Measurements from ENCODE around the gene PRRT2.
"Not testable (repeated sequence)": the region's sequence is repeated elsewhere in the genome, so short reads cannot be mapped to it uniquely, and the experiment has no call there.

PRRT2 gene

DNA sequence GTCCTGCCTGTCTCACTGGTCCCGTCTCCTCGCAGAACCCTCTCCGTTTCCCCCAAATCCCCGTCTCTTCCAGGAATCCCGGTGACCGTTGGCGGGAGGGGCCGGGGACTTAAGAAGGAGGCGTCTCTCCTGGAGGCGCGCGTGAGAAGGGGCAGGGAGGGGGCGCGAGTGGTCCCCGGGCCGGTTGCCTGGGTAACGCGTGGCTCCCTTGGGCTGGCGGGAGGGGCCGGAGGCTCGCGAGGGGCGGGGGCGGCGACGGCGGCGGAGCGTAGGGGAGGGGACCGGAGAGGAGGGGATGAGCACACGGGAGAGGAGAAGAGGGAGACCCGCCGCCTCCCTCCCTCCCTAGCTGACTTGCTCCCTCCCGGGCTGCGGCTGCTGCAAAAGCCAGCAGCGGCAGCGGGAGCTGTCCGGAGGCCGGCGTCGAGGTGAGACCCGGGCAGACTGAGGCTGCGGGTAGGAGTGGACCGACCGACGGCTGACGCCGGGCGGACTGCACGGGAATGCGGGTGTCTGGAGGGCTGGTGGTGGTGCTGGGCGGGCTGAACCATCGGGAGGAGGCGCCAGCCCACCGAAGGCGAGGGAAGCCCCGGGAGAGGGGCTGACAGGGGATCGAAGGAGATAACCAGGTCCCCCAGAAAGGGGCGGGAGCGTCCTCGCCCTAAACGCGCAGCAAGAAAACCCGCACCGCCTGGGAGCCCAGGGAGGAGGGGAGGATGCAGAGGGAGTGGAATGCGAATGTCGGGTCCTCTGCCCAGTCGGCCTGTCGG lies at the start of gene PRRT2:
Gene PRRT2, plus strand, starts transcription at position 298 of the 770 bp plus-strand sequence. CDS start 862 bp downstream, outside the sequence.
- DNase-seq: peak; percentile 52

DNA sequence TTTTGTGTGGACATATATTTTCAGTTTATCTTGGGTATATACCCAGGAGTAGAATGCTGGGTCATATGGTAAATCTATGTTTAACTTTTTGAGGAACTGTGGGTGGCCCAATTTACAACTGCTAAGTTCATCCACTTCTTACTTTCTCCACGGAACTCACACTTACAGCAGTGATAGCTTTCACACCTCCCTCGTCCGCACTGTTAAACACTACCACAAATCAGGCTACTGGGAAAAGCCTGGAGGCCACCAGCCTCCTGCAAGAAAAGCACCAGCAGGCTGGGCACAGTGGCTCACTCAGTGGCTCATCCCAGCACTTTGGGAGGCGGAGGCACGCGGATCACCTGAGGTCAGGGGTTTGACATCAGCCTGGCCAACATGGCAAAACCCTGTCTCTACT lies 48.7 kb upstream of the PRRT2 start:
- DNase-seq: no peak

DNA sequence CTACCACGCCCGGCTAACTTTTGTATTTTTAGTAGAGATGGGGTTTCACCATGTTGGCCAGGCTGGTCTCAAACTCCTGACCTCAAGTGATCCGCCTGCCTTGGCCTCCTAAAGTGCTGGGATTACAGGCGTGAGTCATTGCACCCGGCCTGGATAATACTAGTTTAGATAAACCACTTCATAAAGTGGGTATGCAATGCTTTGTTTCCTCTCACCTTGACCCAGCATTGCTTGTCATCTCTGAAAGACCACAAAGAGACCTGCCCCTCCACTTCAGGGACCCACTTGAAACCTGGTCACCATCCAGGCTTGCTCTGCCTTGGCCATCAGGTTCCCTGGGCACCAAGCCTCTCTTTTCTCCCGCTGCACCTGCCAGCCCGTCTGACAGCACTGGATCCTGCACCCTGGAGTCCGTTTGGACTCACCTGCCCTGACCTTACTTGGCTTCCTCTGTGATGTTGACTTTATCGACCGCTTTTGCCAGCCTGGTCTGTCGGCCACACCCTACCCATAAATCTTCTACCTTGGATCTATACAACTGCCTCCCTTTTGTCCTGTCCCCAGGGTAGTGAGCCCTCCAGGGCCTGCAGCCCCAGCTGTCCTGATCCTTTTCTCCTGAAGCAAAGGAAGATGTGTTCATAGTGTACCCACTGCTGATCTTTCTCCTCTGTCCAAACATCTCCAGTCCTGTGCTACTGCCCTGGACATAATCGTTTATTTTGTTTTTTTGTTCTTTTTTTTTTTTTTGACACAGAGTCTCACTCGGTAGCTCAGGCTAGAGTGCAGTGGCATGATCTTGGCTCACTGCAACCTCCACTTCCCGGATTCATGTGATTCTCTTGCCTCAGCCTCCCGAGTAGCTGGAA lies 46.6 kb upstream of the PRRT2 start:
- no peak for DNase-seq

DNA sequence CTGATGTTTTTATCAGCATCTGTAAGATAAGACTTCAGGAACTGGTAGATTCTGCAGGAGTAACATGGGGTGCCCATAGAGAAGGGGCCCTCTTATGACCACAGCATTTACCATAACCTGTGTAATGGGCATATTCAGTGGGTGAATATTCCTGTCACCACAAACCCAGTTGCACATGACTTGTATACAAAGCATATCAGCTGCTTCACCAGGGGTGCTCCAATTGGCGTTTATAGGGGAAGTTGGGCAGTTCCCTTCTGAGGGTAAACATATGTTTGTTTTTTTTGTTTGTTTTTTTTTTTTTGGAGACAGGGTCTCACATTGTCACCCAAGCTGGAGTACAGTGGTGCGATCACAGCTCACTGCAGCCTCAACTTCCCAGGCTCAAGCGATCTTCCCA lies 45.4 kb upstream of the PRRT2 start:
- no peak for DNase-seq

DNA sequence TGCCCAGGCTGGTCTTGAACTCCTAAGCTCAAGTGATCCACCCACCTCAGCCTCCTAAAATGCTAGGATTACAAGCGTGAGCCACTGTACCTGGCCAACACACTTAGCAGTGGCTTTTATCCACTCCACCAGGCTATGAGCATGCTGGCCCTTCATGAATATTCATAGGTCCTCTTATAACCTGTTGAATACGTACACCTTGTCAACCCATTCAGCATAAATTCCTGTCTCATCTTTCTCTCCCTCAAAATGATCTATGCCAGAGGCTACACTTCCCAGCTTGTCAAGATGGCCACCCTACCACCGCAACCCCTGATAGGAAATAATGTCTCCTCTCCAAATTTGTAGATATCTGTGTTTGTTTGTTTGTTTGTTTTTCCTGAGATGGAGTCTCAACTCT lies 44.9 kb upstream of the PRRT2 start:
- no peak for DNase-seq

DNA sequence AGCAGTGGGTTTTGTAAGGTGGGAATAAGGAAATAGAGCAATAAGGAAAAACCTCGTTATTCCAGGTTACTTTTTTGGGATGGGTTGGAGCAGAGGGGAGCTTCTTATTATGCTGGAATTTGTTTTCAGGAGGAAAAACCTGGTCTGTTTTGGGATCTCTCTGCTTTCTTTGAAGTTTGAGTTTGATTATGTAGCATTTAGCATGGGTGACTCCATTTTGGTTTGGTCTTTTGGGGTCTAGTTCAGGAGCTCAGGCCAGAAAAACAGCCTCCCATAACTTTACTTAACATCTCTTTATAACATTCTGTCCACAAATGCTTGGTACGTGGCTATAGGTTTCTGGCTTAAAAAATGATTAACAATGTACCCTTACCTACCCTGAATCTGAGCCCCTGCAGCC lies 42.5 kb upstream of the PRRT2 start:
- DNase-seq: no peak

DNA sequence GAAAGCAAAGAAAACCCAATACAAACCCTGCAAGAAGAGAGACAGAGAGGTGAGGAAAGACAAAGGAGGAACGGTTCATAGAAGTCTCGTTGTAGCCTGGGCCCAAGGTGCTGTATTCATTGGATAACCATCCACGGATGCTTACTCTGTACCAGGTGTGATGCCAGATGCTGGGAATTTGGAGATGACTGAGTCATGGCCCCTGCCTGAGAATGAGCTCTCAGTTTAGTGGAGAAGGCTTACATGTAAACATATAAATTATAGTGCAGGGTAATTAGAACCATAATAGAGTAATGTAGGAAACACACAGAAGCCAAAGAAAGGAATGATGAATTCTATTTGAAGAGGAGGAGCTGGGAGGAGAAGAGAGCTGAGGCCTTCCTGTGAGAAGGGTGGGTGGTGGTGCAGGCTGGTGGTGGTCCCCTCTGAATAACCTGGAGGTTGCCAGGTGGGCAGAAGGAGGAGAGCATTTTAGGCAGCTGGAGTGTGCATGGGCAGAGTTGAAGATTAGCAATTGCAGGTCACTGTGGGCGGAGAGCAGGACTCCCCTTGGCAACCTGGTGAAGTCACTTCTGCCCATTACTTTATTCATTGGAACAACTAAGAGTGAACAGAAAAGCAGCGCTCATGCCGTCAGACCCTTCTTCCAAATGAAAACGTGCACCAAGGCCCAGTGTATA lies 41.6 kb upstream of the PRRT2 start:
- no peak for DNase-seq

DNA sequence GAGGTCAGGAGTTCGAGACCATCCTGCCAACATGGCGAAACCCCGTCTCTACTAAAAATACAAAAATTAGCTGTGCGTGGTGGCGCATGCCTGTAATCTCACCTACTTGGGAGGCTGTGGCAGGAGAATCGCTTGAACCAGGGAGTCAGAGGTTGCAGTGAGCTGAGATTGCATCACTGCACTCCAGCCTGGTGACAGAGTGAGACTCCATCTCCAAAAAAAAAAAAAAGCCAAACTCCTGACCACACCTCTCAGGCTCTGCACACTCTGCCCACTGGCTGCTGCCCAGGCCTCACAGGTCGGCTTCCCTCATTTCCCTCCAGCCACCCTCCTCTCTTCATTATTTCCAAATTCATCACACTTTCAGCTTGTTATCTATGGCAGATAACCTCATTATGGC lies 39.7 kb upstream of the PRRT2 start:
- not testable (repeated sequence) for DNase-seq

DNA sequence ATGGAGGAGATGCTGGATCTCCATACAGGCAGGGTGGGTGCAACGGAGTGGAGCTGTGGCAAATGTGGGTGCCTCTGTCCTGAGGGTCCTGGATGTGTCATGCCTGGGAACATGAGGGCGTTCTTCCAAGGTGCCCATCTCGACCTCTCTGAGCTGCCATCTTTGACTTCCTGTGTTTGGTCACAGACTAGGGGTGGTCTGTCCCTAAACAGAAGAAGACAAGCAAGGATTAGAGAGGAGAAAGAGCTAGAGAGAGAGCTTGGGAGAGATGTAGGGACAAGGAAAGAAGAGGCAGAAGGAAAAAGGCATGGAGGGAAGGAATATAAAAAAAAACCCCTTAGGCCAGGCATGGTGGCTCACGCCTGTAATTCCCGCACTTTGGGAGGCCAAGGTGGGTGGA lies 37.3 kb upstream of the PRRT2 start:
- no peak for DNase-seq

DNA sequence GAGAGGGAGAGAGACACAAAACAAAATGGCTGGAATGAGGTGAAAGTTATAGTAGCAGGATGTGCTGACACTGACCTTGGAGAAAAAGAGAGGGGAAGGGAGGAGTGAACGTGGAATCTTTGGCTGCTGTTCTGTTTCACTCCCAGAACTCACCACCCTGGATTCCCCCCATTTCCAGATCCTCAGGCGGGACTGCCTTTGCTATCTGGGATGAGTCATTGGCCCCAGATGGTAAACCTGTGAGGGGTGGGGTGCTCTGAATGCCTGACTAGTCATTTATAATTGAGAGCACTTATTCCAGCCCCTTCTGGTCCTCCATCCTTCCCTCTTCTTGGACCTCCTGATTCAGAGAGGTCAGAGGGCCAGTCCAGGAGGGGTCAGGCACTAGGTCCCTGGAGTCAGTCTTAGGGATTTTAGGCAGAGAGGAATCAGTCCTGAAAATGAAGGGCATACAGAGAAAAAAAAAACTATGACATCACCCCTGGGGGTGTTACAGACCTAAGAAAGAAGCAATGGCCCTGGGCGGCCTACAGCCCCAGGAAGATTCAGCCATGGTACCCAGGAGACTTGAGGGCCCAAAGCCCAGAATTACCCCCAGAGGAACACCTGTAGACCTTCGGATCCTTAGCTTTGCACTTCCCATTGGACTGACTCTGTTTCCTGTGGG lies 36.1 kb upstream of the PRRT2 start:
- DNase-seq: no peak

DNA sequence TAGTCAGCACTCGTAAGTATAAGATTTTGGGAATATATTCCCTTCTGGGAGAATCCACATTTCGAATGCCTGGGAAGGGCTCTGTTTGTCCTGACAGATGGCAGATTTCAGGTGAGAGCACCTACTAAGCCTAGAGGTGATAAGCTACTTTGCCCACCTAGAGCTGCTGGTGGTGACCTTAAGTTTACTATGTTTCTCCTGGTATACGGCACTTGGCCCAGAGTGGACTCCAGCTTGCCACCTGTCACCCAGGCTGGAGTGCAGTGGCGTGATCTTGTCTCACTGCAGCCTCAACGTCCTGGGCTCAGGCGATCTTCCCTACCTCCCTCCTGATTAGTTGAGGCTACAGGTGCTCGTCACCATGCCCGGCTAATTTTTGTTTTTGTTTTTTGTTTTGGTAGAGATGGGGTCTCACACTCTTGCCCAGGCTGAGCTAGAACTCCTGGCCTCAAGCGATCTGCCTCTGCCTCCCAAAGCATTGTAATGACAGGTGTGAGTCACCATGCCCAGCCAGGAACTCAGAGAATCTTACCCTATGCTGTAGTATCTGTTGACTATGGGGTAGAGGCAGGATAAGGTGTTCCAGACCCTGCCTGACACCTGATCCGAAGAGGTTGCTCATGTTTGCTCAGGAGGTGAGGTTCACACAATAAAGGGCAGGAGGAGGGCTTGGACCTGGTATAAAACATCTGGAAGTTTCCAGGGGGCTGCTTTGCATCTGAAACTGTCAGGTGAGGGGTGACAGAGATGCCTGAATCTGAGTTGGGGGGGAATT lies 34.2 kb upstream of the PRRT2 start, which contains the start of gene ZG16:
Gene ZG16, plus strand, starts transcription at position 681 of the 775 bp plus-strand sequence. CDS start 1,011 bp downstream, outside the sequence.
- DNase-seq: no peak

DNA sequence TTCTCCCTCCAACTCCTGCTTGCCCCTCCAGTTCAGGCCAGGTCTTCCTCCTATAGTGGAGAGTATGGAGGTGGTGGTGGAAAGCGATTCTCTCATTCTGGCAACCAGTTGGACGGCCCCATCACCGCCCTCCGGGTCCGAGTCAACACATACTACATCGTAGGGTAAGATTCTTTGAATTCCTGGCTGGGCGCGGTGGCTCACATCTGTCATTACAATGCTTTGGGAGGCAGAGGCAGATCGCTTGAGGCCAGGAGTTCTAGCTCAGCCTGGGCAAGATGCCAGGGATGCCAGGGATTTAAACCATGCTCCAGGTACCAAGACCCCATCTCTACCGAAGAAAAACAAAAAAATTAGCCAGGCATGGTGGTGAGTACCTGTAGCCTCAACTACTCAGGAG lies 32.5 kb upstream of the PRRT2 start:
- DNase-seq: no peak

DNA sequence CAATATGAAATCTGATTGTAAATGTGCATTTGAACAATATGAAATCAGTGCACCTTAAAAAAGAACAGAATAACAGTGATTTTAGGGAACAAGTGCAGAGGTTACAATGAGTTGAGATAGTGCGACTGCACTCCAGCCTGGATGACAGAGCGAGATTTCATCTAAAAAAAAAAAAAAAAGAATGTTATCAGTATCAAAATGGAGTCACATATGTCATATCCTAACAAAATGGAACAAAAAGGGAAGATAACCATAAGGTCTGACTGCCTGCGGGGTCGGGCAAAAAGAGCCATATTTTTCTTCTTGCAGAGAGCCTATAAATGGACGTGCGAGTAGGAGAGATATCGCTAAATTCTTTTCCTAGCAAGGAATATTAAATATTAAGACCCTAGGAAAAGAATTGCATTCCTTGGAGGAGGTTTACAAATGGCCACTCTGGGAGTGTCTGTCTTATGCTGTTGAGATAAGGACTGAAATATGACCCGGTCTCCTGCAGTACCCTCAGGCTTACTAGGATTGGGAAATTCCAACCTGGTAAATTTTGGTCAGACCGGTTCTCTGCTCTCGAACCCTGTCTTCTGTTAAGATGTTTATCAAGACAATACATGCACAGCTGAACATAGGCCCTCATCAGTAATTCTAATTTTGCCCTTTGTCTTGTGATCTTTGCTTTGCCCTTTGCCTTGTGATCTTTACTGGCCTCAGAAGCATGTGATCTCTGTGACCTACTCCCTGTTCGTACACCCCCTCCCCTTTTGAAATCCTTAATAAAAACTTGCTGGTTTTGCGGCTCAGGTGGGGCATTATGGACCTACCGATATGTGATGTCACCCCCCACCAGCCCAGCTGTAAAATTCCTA lies 28.7 kb upstream of the PRRT2 start:
- DNase-seq: not testable (repeated sequence)

DNA sequence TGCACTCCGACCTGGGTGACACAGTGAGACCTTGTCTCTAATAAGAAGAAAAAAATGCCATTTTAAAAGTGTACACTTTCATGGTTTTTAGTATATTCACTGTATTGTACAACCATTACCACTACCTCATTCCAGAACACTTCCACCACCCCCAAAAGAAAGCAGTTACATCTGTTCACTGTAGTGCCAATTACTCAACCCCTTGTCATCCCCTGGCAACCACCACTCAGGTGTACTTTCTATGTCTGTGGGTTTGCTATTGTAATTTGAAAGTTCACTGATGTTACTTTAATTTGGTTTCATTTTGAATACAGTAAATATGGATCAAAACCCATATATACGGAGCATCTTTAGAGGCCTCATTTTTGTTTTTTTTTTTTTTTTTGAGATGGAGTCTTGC lies 27.8 kb upstream of the PRRT2 start:
- DNase-seq: peak; percentile 50

DNA sequence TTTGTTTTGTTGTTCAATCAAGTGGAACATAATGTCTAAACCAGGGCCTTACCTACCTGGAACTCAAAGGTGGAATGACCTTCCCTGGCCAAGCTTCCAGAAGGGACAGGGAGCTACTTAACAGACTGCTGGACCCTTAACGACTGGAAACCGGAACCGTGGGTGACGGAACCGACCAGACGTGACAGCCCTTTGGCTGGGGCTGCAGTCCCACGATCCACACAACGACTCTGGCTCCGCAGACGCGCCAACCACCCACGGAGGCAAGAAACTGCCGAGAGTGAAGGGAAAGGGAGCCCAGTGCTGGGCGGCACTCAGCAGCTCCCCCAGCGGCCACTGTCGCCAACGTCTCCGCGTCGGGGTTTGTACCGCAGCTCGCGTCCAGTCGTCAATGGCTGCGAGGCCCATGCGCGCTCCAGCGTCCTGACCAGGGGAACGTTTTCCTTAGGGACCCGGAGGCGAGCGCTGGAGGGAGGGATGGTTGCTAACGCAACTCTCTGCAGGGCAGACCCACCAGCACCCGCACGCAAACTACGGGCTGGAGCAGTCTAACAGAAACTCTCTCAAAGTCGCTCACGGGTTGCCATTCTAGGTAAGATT lies 27.0 kb upstream of the PRRT2 start:
- peak; percentile 76 for DNase-seq

DNA sequence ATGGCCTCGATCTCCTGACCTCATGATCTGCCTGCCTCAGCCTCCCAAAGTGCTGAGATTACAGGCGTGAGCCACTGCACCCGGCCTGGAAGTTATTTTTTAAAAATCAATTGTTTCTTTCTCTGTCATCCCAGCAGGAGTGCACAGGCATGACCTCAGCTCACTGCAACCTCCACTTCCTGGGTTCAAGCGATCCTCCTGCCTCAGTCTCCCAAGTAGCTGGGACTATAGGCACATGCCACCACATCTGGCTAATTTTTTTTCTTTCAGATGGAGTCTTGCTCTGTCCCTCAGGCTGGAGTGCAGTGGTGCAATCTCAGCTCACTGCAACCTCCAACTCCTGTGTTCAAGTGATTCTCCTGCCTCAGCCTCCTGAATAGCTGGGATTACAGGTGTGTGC lies 24.8 kb upstream of the PRRT2 start:
- DNase-seq: not testable (repeated sequence)

DNA sequence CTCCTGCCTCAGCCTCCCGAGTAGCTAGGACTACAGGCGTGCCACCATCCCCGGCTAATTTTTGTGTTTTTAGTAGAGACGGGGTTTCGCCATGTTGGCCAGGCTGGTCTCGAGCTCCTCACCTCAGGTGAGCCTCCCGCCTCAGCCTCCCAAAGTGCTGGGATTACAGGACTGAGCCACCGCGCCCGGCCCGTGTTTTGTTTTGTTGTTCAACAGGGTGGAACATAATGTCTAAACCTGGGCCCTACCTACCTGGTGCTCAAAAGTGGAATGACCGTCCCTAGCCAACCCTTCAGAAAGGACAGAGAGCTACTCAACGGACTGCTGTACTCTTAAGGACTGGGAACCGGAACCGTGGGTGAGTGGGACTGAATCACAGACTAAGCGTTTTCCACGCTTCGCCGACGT lies 22.2 kb upstream of the PRRT2 start:
- DNase-seq: no peak

DNA sequence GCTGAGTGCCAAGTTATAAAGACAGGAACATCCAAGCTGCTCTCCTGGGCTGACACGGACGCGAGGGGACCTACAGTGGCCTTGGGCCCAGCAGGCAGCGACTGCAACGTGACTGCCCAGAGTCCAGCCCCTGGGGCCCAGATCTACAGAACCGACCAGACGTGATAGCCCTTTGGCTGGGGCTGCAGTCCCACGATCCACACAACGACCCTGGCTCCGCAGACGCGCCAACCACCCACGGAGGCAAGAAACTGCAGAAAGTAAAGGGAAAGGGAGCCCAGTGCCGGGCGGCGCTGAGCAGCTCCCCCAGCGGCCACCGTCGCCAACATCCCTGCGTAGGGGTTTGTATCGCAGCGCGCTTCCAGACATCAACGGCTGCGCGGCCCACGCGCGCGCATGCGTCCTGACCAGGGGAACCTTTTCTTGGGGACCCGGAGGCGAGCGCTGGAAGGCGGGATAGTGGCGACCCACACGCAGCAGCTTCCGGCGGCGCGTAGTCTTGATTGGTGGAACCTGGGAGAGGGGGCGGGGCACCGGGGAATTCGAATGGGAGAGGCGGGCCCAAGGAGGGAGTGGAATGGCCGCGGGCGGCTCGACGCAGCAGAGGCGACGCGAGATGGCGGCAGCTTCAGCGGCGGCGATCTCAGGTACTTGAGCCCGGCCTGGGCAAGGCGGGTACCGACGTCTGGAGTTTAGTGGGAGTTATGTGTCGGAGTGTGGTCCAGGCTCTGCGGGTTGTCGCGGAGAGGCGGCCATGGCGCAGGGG lies 21.6 kb upstream of the PRRT2 start, which contains the start of gene KIF22:
Gene KIF22, plus strand, starts transcription at position 569 of the 766 bp plus-strand sequence. Its CDS starts 9 bp downstream, at position 578.
- peak; percentile 100 for DNase-seq
